WTC11 (cell line): ENCODE data around the gene C1QL2. TPM values are rescaled to one million over a fixed set of nuclear protein-coding genes. Genes with fewer than 3 reads are reported as not detected.

Source experiments
- ATAC-seq: fragments of 200-7000 bp; cut with Tn5 transposase; 2 replicates; pipeline ENCODE4 v1.10.0; 2021; ENCODE audit warnings: mild to moderate bottlenecking, moderate library complexity
- CTCF ChIA-PET: fragments of 300-600 bp; sonication (Branson Sonifier 250); formaldehyde crosslinking; loops from one replicate; lab custom pipeline; 2021; ENCODE audit warnings: antibody characterized with exemption; lab: Charles Lee
- POLR2A ChIA-PET: fragments of 350-600 bp; sonication (Branson Sonifier 250); formaldehyde crosslinking; loops from one replicate; lab custom pipeline; 2021; ENCODE audit warnings: antibody characterized with exemption; lab: Charles Lee
- DNase-seq: peaks from one replicate; pipeline ENCODE4 v3.0.0; 2021; ENCODE audit warnings: low spot score
- H3K27ac Mint-ChIP-seq: 2 replicates; pipeline ENCODE4 v1.8.0; 2021; ENCODE audit warnings: mixed read lengths
- H3K27me3 Mint-ChIP-seq: 2 replicates; pipeline ENCODE4 v1.8.0; 2021; ENCODE audit warnings: low read depth, mild to moderate bottlenecking, moderate library complexity, mixed read lengths
- H3K36me3 Mint-ChIP-seq: 2 replicates; pipeline ENCODE4 v1.8.0; 2021; ENCODE audit warnings: mixed read lengths
- H3K4me1 Mint-ChIP-seq: 2 replicates; pipeline ENCODE4 v1.8.0; 2022; ENCODE audit warnings: mixed read lengths
- H3K4me3 Mint-ChIP-seq: 2 replicates; pipeline ENCODE4 v1.8.0; 2021; ENCODE audit warnings: mild to moderate bottlenecking, moderate library complexity, mixed read lengths
- H3K9me3 Mint-ChIP-seq: 2 replicates; pipeline ENCODE4 v1.8.0; 2021; ENCODE audit warnings: mixed read lengths
- AR ChIP-seq: fragments of 250-450 bp; sonication (Bioruptor Pico); IDR thresholded peaks from 2 replicates; pipeline ENCODE4 v1.9.0; 2021; ENCODE audit warnings: mild to moderate bottlenecking
- ATF2 ChIP-seq: sonication (generic); formaldehyde crosslinking; IDR thresholded peaks from 2 replicates; pipeline ENCODE4 v1.8.1; 2022; ENCODE audit warnings: low read depth, missing genetic modification reagents, borderline replicate concordance
- E2F1 ChIP-seq: sonication (generic); formaldehyde crosslinking; IDR thresholded peaks from 2 replicates; pipeline ENCODE4 v1.8.0; 2022; ENCODE audit warnings: mild to moderate bottlenecking, missing genetic modification reagents
- ESRRA ChIP-seq: sonication (generic); formaldehyde crosslinking; IDR thresholded peaks from 2 replicates; pipeline ENCODE4 v1.8.1; 2022; ENCODE audit warnings: mild to moderate bottlenecking, missing genetic modification reagents, borderline replicate concordance
- FOXK1 ChIP-seq: sonication (generic); formaldehyde crosslinking; IDR thresholded peaks from 2 replicates; pipeline ENCODE4 v1.8.0; 2022; ENCODE audit warnings: mild to moderate bottlenecking, moderate library complexity, missing genetic modification reagents
- FOXP1 ChIP-seq: sonication (generic); formaldehyde crosslinking; IDR thresholded peaks from 2 replicates; pipeline ENCODE4 v1.8.0; 2022; ENCODE audit warnings: missing genetic modification reagents, mild to moderate bottlenecking, moderate library complexity, borderline replicate concordance
- KAT7 ChIP-seq: sonication (generic); formaldehyde crosslinking; IDR thresholded peaks from 2 replicates; pipeline ENCODE4 v1.8.1; 2023; ENCODE audit warnings: missing genetic modification reagents, mild to moderate bottlenecking, borderline replicate concordance
- MAX ChIP-seq: sonication (generic); formaldehyde crosslinking; IDR thresholded peaks from 2 replicates; pipeline ENCODE4 v1.8.0; 2022; ENCODE audit warnings: mild to moderate bottlenecking, missing genetic modification reagents
- STAT6 ChIP-seq: sonication (generic); formaldehyde crosslinking; conservative IDR thresholded peaks from 2 replicates; pipeline ENCODE4 v1.8.1; 2023; ENCODE audit warnings: mild to moderate bottlenecking, low read depth, missing genetic modification reagents, moderate library complexity
- TEAD1 ChIP-seq: sonication (generic); formaldehyde crosslinking; IDR thresholded peaks from 2 replicates; pipeline ENCODE4 v1.8.0; 2022; ENCODE audit warnings: mild to moderate bottlenecking, missing genetic modification reagents
- USF2 ChIP-seq: sonication (generic); formaldehyde crosslinking; IDR thresholded peaks from 2 replicates; pipeline ENCODE4 v1.8.1; 2023; ENCODE audit warnings: mild to moderate bottlenecking, missing genetic modification reagents, moderate library complexity
- ZBTB21 ChIP-seq: sonication (generic); formaldehyde crosslinking; IDR thresholded peaks from 2 replicates; pipeline ENCODE4 v1.8.1; 2023; ENCODE audit warnings: mild to moderate bottlenecking, missing genetic modification reagents, borderline replicate concordance
- ZNF138 ChIP-seq: sonication (generic); formaldehyde crosslinking; conservative IDR thresholded peaks from 2 replicates; pipeline ENCODE4 v1.8.1; 2022; ENCODE audit warnings: mild to moderate bottlenecking, moderate library complexity, missing genetic modification reagents
- ZNF219 ChIP-seq: sonication (generic); formaldehyde crosslinking; IDR thresholded peaks from 2 replicates; pipeline ENCODE4 v1.8.0; 2023; ENCODE audit warnings: missing genetic modification reagents, mild to moderate bottlenecking, borderline replicate concordance
- ZNF317 ChIP-seq: sonication (generic); formaldehyde crosslinking; IDR thresholded peaks from 2 replicates; pipeline ENCODE4 v1.8.1; 2023; ENCODE audit warnings: low read depth, mild to moderate bottlenecking, moderate library complexity, missing genetic modification reagents, borderline replicate concordance
- ZNF416 ChIP-seq: fragments of 250-450 bp; sonication (Bioruptor Pico); IDR thresholded peaks from 2 replicates; pipeline ENCODE4 v1.9.0; 2021; ENCODE audit warnings: mild to moderate bottlenecking, inconsistent platforms
- ZNF423 ChIP-seq: fragments of 250-450 bp; sonication (Bioruptor Pico); IDR thresholded peaks from 2 replicates; pipeline ENCODE4 v2.1.2; 2022; ENCODE audit warnings: mild to moderate bottlenecking, moderate library complexity
- ZNF425 ChIP-seq: fragments of 250-450 bp; sonication (Bioruptor Pico); conservative IDR thresholded peaks from 2 replicates; pipeline ENCODE4 v1.9.0; 2021; ENCODE audit warnings: mild to moderate bottlenecking
- ZNF532 ChIP-seq: fragments of 250-450 bp; sonication (Bioruptor Pico); IDR thresholded peaks from 2 replicates; pipeline ENCODE4 v1.9.0; 2021; ENCODE audit warnings: mild to moderate bottlenecking, borderline replicate concordance
- total RNA-seq: library from RNA; stranded (reverse); gene quantifications from 3 replicates; pipeline ENCODE4 v1.2.3, GENCODE V29; 2021

The C1QL2 gene
- total RNA-seq, 1 experiment from 2014 or later = 1.0 TPM

GRCh38 chr2:119173556-119174060, 15.1 kb upstream of the C1QL2 start:
- peaks cover 11% of the 10 kb centered on the region for H3K9me3 Mint-ChIP-seq
- ATAC-seq (no peak), DNase-seq (no peak)
- H3K27me3 Mint-ChIP-seq = peaks cover 3% of the 10 kb centered on the region; the same call in 1 of the 2 replicates
- ChIA-PET CTCF (interaction anchor here (0.6 to 1.7 kb wide), 17 partner anchors 8 to 292 kb away, joined by 3 to 7 read pairs (median 3); partner anchors contain the start of gene STEAP3), POLR2A (no interaction called here)
- H3K27ac Mint-ChIP-seq = no peak overlapping the region
- H3K4me3 Mint-ChIP-seq = no peak overlapping the region
- H3K4me1 Mint-ChIP-seq = peaks cover 4% of the 10 kb centered on the region
- peaks cover 7% of the 10 kb centered on the region for H3K36me3 Mint-ChIP-seq
- TF ChIP-seq FOXP1 (CRISPR knock-in tag) (no peak), E2F1 (CRISPR knock-in tag) (no peak), ZNF532 (no peak), MAX (no peak), FOXK1 (no peak), ZBTB21 (CRISPR knock-in tag) (no peak), USF2 (CRISPR knock-in tag) (no peak), ZNF425 (CRISPR knock-in tag) (no peak), KAT7 (CRISPR knock-in tag) (no peak), ZNF423 (no peak), STAT6 (no peak), ZNF219 (CRISPR knock-in tag) (no peak)
- TF ChIP-seq, all 79 proteins: peak for 0

- peaks cover 3% of the 10 kb centered on the region; the same call in 1 of the 2 replicates for H3K27me3 Mint-ChIP-seq
- H3K4me1 Mint-ChIP-seq = peaks cover 11% of the 10 kb centered on the region
- H3K27ac Mint-ChIP-seq = no peak overlapping the region
- CTCF ChIA-PET = no interaction called here
- DNase-seq (no peak), ATAC-seq (no peak)
- POLR2A ChIA-PET = no interaction called here
- peaks cover 10% of the 10 kb centered on the region for H3K9me3 Mint-ChIP-seq
- no peak overlapping the region for H3K4me3 Mint-ChIP-seq
- peaks cover 7% of the 10 kb centered on the region for H3K36me3 Mint-ChIP-seq
- TF ChIP-seq ZNF416 = no peak
- no peak for TF ChIP-seq ESRRA (CRISPR knock-in tag)
- no peak for TF ChIP-seq ZNF317 (CRISPR knock-in tag)
- no peak for TF ChIP-seq ZNF138 (CRISPR knock-in tag)
- no peak for TF ChIP-seq ATF2 (CRISPR knock-in tag)
- no peak for TF ChIP-seq AR (CRISPR knock-in tag)
- TF ChIP-seq TEAD1 (CRISPR knock-in tag) = no peak
Measured at GRCh38 chr2:119170504-119170903, 12.0 kb upstream of the C1QL2 start.
